Fibroblast of pulmonary artery (primary cell): Measurements from ENCODE around the gene ATG4A.

ENCODE experiments used
- DNase-seq: peaks from one replicate; pipeline ENCODE4 v3.0.0-alpha.2; 2010; ENCODE audit warnings: low read depth
- H3K4me3 ChIP-seq: replicated peaks from 2 replicates; pipeline ENCODE4 v1.5.1; 2011; ENCODE audit warnings: low read depth, mild to moderate bottlenecking, control low read depth, low read length, moderate library complexity
- CTCF ChIP-seq: IDR thresholded peaks from 2 replicates; pipeline ENCODE4 v1.5.1; 2011; ENCODE audit warnings: mild to moderate bottlenecking, control low read depth, low read length, inconsistent platforms; ENCODE audit errors: missing control alignments

Gene ATG4A

GRCh38 chrX:108064613-108065012 is 27.0 kb upstream of the ATG4A start:
- no peak for TF ChIP-seq CTCF
- H3K4me3 ChIP-seq = no peak overlapping the region
- DNase-seq = no peak

GRCh38 chrX:108068121-108068520 is 23.5 kb upstream of the ATG4A start:
- H3K4me3 ChIP-seq = no peak overlapping the region
- no peak for TF ChIP-seq CTCF
- DNase-seq = no peak

- TF ChIP-seq CTCF = no peak
- peak; percentile 69 for DNase-seq
- H3K4me3 ChIP-seq = no peak overlapping the region
These were observed 20.7 kb upstream of the ATG4A start for GRCh38 chrX:108070891-108071290.

GRCh38 chrX:108071578-108071977 is 20.0 kb upstream of the ATG4A start:
- TF ChIP-seq CTCF = no peak
- no peak for DNase-seq
- H3K4me3 ChIP-seq = no peak overlapping the region

- no peak for DNase-seq
- no peak for TF ChIP-seq CTCF
- H3K4me3 ChIP-seq = no peak overlapping the region
These were observed 18.8 kb upstream of the ATG4A start for GRCh38 chrX:108072746-108073145.

- no peak overlapping the region for H3K4me3 ChIP-seq
- TF ChIP-seq CTCF = no peak
- no peak for DNase-seq
These were observed 10.5 kb upstream of the ATG4A start for GRCh38 chrX:108081110-108081509.

GRCh38 chrX:108087792-108088191 is 3.8 kb upstream of the ATG4A start:
- H3K4me3 ChIP-seq = no peak overlapping the region
- DNase-seq = no peak
- no peak for TF ChIP-seq CTCF
